ENCODE measurements around the gene CWF19L1. TPM values are rescaled to one million over a fixed set of nuclear protein-coding genes. Genes with fewer than 3 reads are reported as not detected.

The CWF19L1 gene
- 20.9 and 37.1 TPM in 2 replicates for total RNA-seq

DNA sequence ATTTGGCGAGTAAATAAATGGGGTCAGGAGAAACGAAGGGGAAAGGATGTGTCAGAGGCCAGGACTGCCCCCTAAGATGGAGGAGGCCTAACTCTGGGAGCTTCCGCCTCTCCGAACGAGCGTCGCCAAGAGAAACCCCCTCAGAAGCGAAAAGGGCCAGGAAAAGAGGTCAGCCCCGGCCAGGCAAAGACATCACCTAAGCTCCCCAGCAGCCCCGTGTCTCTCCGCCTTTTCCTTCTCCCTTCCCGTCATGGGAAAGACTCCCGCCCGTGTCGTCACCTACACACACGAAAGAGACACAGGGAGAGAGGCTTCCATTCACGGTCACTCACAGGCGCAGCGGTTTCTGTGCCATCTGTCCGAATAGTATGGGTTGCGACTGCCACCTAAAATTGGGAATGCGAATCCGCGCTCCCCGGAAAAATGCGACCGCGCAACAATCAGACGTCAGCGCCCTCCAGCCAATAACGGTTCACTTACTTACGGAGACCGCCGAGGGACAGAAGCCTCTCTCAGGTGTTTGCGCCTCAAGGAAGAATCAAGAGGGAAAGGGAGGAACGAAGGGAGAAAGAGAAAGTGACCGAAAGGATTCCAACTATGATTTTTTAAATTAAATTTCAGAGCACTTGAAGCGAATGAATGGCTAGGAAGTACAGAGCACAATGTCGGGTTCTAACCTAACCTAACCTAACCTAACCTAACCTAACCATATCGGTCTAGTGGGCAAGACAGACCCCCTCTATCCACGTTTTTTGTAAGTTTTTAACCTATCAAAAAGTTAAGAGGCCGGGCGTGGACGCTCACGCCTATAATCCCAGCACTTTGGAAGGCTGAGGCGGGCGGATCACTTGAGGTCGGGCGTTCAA lies at the start of gene CWF19L1:
Gene CWF19L1 (minus strand): TSS at position 400 of the 866 bp plus-strand sequence. CDS start 45 bp downstream, at position 355.

DNA sequence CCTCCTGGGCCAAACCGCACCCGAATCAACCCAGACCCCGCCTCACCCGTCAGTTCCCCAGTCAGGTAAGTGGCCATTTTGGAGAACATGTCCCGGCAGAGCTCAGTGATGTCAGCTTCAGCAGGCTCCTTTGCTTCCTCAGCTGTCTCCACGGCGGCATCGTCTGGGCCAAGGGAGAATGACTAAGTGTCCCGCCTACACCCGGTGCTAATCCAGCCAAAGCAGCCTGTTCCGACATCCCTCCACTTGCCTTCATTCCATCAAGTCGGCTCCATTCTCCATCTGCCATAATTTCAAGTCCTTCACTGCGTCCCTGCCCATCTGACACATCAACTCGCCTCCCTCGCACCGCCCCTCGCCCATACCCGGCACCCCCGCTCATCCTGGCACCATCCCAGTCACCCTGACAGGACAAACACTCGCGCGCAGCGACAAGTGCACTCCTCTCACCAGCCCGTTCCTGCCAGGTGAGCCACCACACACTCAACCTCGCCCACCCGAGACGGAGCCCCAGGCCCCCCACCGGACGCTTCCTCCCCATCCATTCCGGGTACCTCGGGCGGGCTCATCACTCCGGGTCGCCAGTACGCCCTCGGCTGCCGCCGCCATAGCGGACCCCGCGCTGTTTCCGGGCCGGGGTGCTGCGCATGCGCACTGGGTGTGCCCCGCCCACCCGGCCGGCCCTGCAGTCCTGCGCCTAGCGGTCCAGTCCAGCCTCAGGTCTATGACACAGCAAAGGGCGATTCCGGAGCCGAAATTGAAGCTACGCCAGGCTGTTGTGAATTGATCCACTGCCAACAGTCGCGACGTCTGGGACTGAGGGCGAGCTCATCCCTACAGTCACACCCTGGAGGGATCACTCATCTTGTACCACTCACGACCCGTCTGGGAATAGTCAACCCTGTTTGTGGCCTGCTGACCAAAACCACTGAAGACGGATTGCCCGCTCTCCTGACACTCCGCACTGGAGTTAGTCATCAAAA lies 18.9 kb upstream of the CWF19L1 start, which contains the start of gene BLOC1S2:
Gene BLOC1S2 (minus strand): TSS at position 630 of the 983 bp plus-strand sequence. CDS start 21 bp downstream, at position 609.

DNA sequence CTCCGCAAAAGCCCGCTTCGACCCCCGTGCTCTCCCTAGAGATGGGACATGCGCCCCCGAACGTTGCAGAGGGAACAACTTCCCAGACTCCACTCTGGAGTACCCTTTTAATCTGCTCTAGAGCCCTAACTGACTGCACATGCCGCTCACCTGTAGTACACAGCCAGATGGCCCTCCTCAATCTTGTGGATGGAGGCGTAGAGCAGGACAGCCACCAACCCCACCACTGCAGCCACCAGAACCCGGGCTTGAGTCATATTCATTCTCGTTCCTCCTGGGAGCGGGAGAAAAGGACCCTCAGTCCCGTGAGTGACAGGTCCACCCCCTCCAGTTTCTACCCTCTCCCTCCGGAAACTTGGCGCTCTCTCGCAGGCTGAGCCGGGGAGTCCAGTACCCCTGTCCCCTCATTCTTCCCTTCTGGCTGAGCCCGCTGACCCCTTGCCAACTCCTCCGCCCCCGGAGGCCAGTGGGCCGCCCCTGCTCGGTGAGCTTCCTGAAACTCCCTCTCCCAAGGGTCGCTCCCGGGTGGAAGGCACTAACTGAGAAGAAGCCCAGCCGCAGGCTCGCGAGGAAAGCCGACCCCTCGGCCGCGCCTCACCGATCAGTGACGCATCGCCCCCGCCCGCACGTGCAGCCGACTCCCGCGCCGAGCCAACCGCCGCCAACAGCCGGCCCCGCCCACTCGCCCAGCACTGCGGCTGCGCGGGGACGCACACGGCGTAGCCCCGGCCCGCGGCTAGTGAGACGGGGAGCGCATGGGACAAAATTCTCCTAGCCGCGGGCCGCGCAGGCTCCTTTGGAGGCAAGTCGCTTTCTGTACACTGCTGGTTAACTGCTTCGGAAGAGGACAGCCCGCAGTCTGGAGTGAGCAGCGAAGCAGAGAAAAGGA lies 81.8 kb downstream of the CWF19L1 start, which contains the start of gene ERLIN1:
Gene ERLIN1 (minus strand): TSS at position 666 of the 889 bp plus-strand sequence. CDS start 403 bp downstream, at position 263.

Small RNAs within 50 kb of the gene (small RNA-seq; reads per million reads assigned to genes)
- gene RNU6-422P (not detected), gene SNORA12 (107 reads per million, percentile 99 among the genes with 10 or more reads in this experiment)

Other genes starting within 250 kb of the CWF19L1 start
- gene CPN1, start 185.8 kb downstream of the CWF19L1 start, total RNA-seq: not detected in 2 replicates
- 33.8 and 53.8 TPM in 2 replicates for gene ERLIN1, start 81.6 kb downstream of the CWF19L1 start, total RNA-seq
- 14.3 and 20.7 TPM in 2 replicates for gene CHUK, start 38.0 kb downstream of the CWF19L1 start, total RNA-seq
- gene BLOC1S2, start 19.0 kb upstream of the CWF19L1 start, total RNA-seq: 26.0 and 44.8 TPM in 2 replicates
- gene PKD2L1, start 62.6 kb upstream of the CWF19L1 start, total RNA-seq: 0.37 TPM in 1 of 2 replicates, not detected in the other
- 384 and 644 TPM in 2 replicates for gene SCD, start 79.6 kb upstream of the CWF19L1 start, total RNA-seq
- not detected in 2 replicates for gene WNT8B, start 195.4 kb upstream of the CWF19L1 start, total RNA-seq